K562 (cell line): Measurements from ENCODE around the gene TSTD1. TPM values are rescaled to one million over a fixed set of nuclear protein-coding genes. Genes with fewer than 3 reads are reported as not detected.

Experiments
- ATAC-seq: fragments of 200-7000 bp; cut with Tn5 transposase; 3 replicates; pipeline ENCODE4 v1.9.1; 2020; ENCODE audit warnings: moderate library complexity
- BruUV-seq: library from RNA; stranded (reverse); fragments of 400-500 nt; replicated peaks from 2 replicates; lab custom pipeline; 2021; lab: Mats Ljungman, UMichigan
- CTCF ChIA-PET: fragments of 300-600 bp; formaldehyde crosslinking; extraction: SDS; loops from one replicate; lab custom pipeline; 2021; ENCODE audit warnings: low intra/inter-chr PET ratio; lab: Yijun Ruan, JAX
- POLR2A ChIA-PET: fragments of 300-600, 350-650 bp; sonication (Branson Sonifier 250); formaldehyde crosslinking; extraction: SDS; loops from one replicate; lab custom pipeline; 2021; ENCODE audit warnings: antibody characterized with exemption, inconsistent platforms; lab: Yijun Ruan, JAX
- DNase-seq, 4 experiments: peaks; one replicate each; pipeline versions ENCODE4 v3.0.0 to v3.0.0-alpha.2; 2011 to 2018; ENCODE audit warnings: low spot score in 3 of 4, mixed read lengths in 3 of 4; ENCODE audit errors: extremely low read depth in 1 of 4
- FAIRE-seq: peaks from 2 replicates; lab custom pipeline; 2011; peaks lifted over from hg19 to GRCh38; lab: Jason Lieb, UNC
- H2AFZ ChIP-seq: 2 replicates; pipeline ENCODE4 v1.6.0; 2011; ENCODE audit warnings: low read depth, low read length, control low read depth, inconsistent platforms
- H3K27ac ChIP-seq: fragments of 200-600 bp; 3 replicates; pipeline ENCODE4 v1.8.0; 2011; ENCODE audit warnings: low read depth, mild to moderate bottlenecking, control low read depth, inconsistent platforms, low read length, moderate library complexity, mixed read lengths; ENCODE audit errors: extremely low read depth
- H3K27me3 ChIP-seq, 2 experiments: fragments of 300-600 bp in 1 of 2; 2 replicates in 1 of 2; 3 replicates in 1 of 2; pipeline versions ENCODE4 v1.6.0 to v1.8.0; 2011; ENCODE audit warnings: inconsistent platforms in 2 of 2, low read length in 2 of 2, mild to moderate bottlenecking in 1 of 2, mixed read lengths in 1 of 2, moderate library complexity in 1 of 2; ENCODE audit not compliant: control insufficient read depth in 2 of 2, insufficient read depth in 2 of 2
- H3K36me3 ChIP-seq: fragments of 300-600 bp; 3 replicates; pipeline ENCODE4 v1.8.0; 2011; ENCODE audit warnings: mild to moderate bottlenecking, low read length, inconsistent platforms; ENCODE audit not compliant: control insufficient read depth, insufficient read depth
- H3K4me1 ChIP-seq, 2 experiments: fragments of 200-600 bp in 1 of 2; replicated peaks in 1 of 2; 2 replicates in 1 of 2; 3 replicates in 1 of 2; pipeline versions ENCODE4 v1.5.1 to v1.8.0; 2011; ENCODE audit warnings: inconsistent platforms in 2 of 2, low read length in 2 of 2, mild to moderate bottlenecking in 1 of 2, mixed read lengths in 1 of 2, moderate library complexity in 1 of 2; ENCODE audit not compliant: control insufficient read depth in 2 of 2, insufficient read depth in 2 of 2
- H3K4me2 ChIP-seq: 2 replicates; pipeline ENCODE4 v1.6.1; 2011; ENCODE audit warnings: low read length, control low read depth, inconsistent platforms, mixed read lengths; ENCODE audit not compliant: insufficient read depth
- H3K4me3 ChIP-seq: fragments of 200-600 bp; sonication (generic), shearing (Covaris generic); 2 replicates; pipeline ENCODE4 v1.5.1; 2016; ENCODE audit warnings: control low read depth, inconsistent platforms
- H3K79me2 ChIP-seq: fragments of 200-600 bp; 3 replicates; pipeline ENCODE4 v1.8.0; 2011; ENCODE audit warnings: low read length, inconsistent platforms; ENCODE audit not compliant: control insufficient read depth, insufficient read depth
- H3K9ac ChIP-seq, 2 experiments: 2 replicates each; pipeline versions ENCODE4 v1.6.0 to v1.6.1; 2011; ENCODE audit warnings: low read depth in 2 of 2, low read length in 2 of 2, control low read depth in 1 of 2, inconsistent platforms in 1 of 2, mild to moderate bottlenecking in 1 of 2, mixed read lengths in 1 of 2; ENCODE audit not compliant: insufficient read depth in 1 of 2
- H3K9me1 ChIP-seq: one replicate; pipeline ENCODE4 v1.6.0; 2011; ENCODE audit warnings: inconsistent platforms, mild to moderate bottlenecking, low read length, moderate library complexity; ENCODE audit not compliant: control insufficient read depth, insufficient read depth
- H3K9me3 ChIP-seq: replicated peaks from 2 replicates; pipeline ENCODE4 v1.5.1; 2011; ENCODE audit warnings: low read depth, low read length, inconsistent platforms; ENCODE audit not compliant: control insufficient read depth, insufficient read depth
- H4K20me1 ChIP-seq: replicated peaks from 2 replicates; pipeline ENCODE4 v1.6.1; 2011; ENCODE audit warnings: low read length, inconsistent platforms, mixed read lengths; ENCODE audit not compliant: control insufficient read depth, insufficient read depth
- E2F5 ChIP-seq: sonication (generic); formaldehyde crosslinking; IDR thresholded peaks from 2 replicates; pipeline ENCODE4 v1.8.0; 2022; ENCODE audit warnings: mild to moderate bottlenecking, missing genetic modification reagents
- E2F6 ChIP-seq, 2 experiments: IDR thresholded peaks; 2 replicates each; pipeline ENCODE4 v1.6.1; 2011; ENCODE audit warnings: borderline replicate concordance in 1 of 2, control low read depth in 1 of 2, low read depth in 1 of 2, low read length in 1 of 2, mild to moderate bottlenecking in 1 of 2, mixed read lengths in 1 of 2, moderate library complexity in 1 of 2; ENCODE audit not compliant: insufficient read depth in 1 of 2, insufficient read length in 1 of 2, poor library complexity in 1 of 2, severe bottlenecking in 1 of 2; ENCODE audit errors: extremely low read depth in 1 of 2
- HOMEZ ChIP-seq: fragments of 250-450 bp; sonication (Bioruptor Pico); IDR thresholded peaks from 2 replicates; pipeline ENCODE4 v1.4.0; 2020; ENCODE audit warnings: mild to moderate bottlenecking, moderate library complexity
- KAT8 ChIP-seq: fragments of 450-650 bp; IDR thresholded peaks from 2 replicates; pipeline ENCODE4 v1.6.1; 2016; ENCODE audit warnings: low read depth, mild to moderate bottlenecking
- KLF1 ChIP-seq: fragments of 450-650 bp; IDR thresholded peaks from 2 replicates; pipeline ENCODE4 v1.6.1; 2016; ENCODE audit warnings: missing genetic modification characterization, missing compliant biosample characterization
- MBD1 ChIP-seq: fragments of 250-450 bp; sonication (Bioruptor Pico); IDR thresholded peaks from 2 replicates; pipeline ENCODE4 v1.8.0; 2022; ENCODE audit warnings: inconsistent platforms
- MXD1 ChIP-seq: fragments of 250-450 bp; sonication (Bioruptor Pico); IDR thresholded peaks from 2 replicates; pipeline ENCODE4 v1.8.0; 2021; ENCODE audit warnings: borderline replicate concordance, mild to moderate bottlenecking, moderate library complexity; ENCODE audit not compliant: poor library complexity, severe bottlenecking
- NR2F6 ChIP-seq: fragments of 450-650 bp; formaldehyde crosslinking; IDR thresholded peaks from 2 replicates; pipeline ENCODE4 v1.4.0; 2020; ENCODE audit warnings: mild to moderate bottlenecking
- PRMT5 ChIP-seq: sonication (generic); formaldehyde crosslinking; IDR thresholded peaks from 2 replicates; pipeline ENCODE4 v1.5.0; 2020; ENCODE audit warnings: missing genetic modification reagents
- RBM22 ChIP-seq: fragments of 200-400 bp; formaldehyde crosslinking; IDR thresholded peaks from 2 replicates; pipeline ENCODE4 v1.6.1; 2018; ENCODE audit warnings: low read length, low read depth; ENCODE audit not compliant: poor library complexity, severe bottlenecking
- XRCC4 ChIP-seq: IDR thresholded peaks from one replicate; pipeline ENCODE4 v1.6.1; 2011; ENCODE audit not compliant: insufficient read depth, insufficient read length; ENCODE audit errors: extremely low read depth
- ZBTB12 ChIP-seq: fragments of 250-450 bp; sonication (Bioruptor Pico); IDR thresholded peaks from 2 replicates; pipeline ENCODE4 v1.4.0; 2020
- ZBTB17 ChIP-seq: fragments of 450-650 bp; formaldehyde crosslinking; IDR thresholded peaks from 2 replicates; pipeline ENCODE4 v1.4.0; 2020; ENCODE audit warnings: mild to moderate bottlenecking
- WGBS: fragments of 100-300 bp; shearing (Covaris generic); methylation state at CpG from one replicate; pipeline ENCODE4 v1.1.6; 2016; ENCODE audit warnings: low coverage, mixed read lengths; ENCODE audit not compliant: insufficient coverage; ENCODE audit errors: missing lambda C conversion rate; 5-methylcytosine and 5-hydroxymethylcytosine counted together
- in situ Hi-C: fragments of 300-500 bp; cut with MboI; formaldehyde crosslinking; loops from 4 replicates; pipeline ENCODE4 v1.15.0; 2018; ENCODE audit warnings: inconsistent platforms, mixed read lengths
- intact Hi-C: fragments of 100-400 bp; cut with micrococcal nuclease; formaldehyde crosslinking; loops from 2 replicates; pipeline ENCODE4 v1.14.2; 2022
- polyA plus RNA-seq, 8 experiments: library from polyadenylated mRNA; depleted of rRNA in 4 of 8; stranded (reverse) in 5 of 8; unstranded in 3 of 8; fragments of >200 nt; fragmentation: Nextera tagmentation in 2 of 8; fragmentation: Illumina TruSeq in 1 of 8; extraction: Ambion mirVana in 2 of 8; extraction: Trizol in 1 of 8; gene quantifications; 2 replicates each; pipeline versions ENCODE4 v1.2.1 to v1.2.3, GENCODE V29; 2011 to 2014; ENCODE audit warnings: inconsistent platforms in 1 of 8, missing spikeins in 1 of 8
- total RNA-seq, 7 experiments: library from RNA; depleted of rRNA in 6 of 7; stranded (reverse); fragments of >200 nt in 6 of 7; fragmentation: Illumina TruSeq in 2 of 7; extraction: Trizol in 2 of 7; gene quantifications; 2 replicates each; pipeline versions ENCODE4 v1.2.1 to v1.2.3, GENCODE V29; 2011 to 2021; ENCODE audit warnings: low replicate concordance in 1 of 7

The TSTD1 gene
- total and polyA plus RNA-seq, 9 of the 15 experiments (the other 6 are each of a cell fraction or from before 2014, with no cell fraction given) = 0.23 to 0.53 TPM; not detected in 7

GRCh38 chr1:161000736-161001480, 37.9 kb downstream of the TSTD1 start:
- Histone ChIP-seq H2AFZ (no peak overlapping the region), H3K9me1 (no peaks in the 10 kb centered on the region), H3K4me2 (no peak overlapping the region), H3K27ac (no peak overlapping the region), H3K27me3 (no peaks in the 10 kb centered on the region), H3K4me1 (peaks cover 9 to 15% of the 10 kb centered on the region in 2 experiments; a peak in 3 of 5 replicates), H4K20me1 (no peaks in the 10 kb centered on the region), H3K9me3 (no peaks in the 10 kb centered on the region), H3K9ac (no peak overlapping the region), H3K79me2 (peaks cover 19% of the 10 kb centered on the region), H3K4me3 (no peak overlapping the region), H3K36me3 (peaks cover 55% of the 10 kb centered on the region)
- FAIRE-seq (no peak), DNase-seq (no peak), ATAC-seq (no peak)
- no TSS peak for BruUV-seq
- in situ Hi-C loops (no loop called here), intact Hi-C loops (no loop called here)
- CTCF ChIA-PET = interaction anchor here (0.6 kb wide), 1 partner anchor 110 kb away, joined by 3 read pairs; no protein-coding TSS in a partner anchor
- 80% methylated on average over 9 of the region's 11 CpGs for WGBS
- POLR2A ChIA-PET = interaction anchor here (0.8 to 1.0 kb wide), 3 partner anchors 9 to 20 kb away, joined by 3 to 6 read pairs (median 4); no protein-coding TSS in a partner anchor
- no peak for TF ChIP-seq ZBTB12
- TF ChIP-seq NR2F6 (CRISPR knock-in tag) = no peak
- TF ChIP-seq ZBTB17 (CRISPR knock-in tag) = no peak
- TF ChIP-seq KLF1 (tag) = no peak
- no peak for TF ChIP-seq MBD1 (CRISPR knock-in tag)
- no peak for TF ChIP-seq RBM22
- TF ChIP-seq HOMEZ = no peak
- TF ChIP-seq KAT8 = no peak
- TF ChIP-seq MXD1 = no peak
- no peak for TF ChIP-seq E2F5
- TF ChIP-seq E2F6 (IDR thresholded peaks at IDR 0.05; ENCODE audit: borderline replicate concordance in 1 of 2, extremely low read depth in 1 of 2, insufficient read depth in 1 of 2, insufficient read length in 1 of 2, low read depth in 1 of 2, low read length in 1 of 2, poor library complexity in 1 of 2, severe bottlenecking in 1 of 2) = no peak
- TF ChIP-seq XRCC4 = no peak
- no peak for TF ChIP-seq PRMT5 (CRISPR knock-in tag)
